HepG2 (cell line): ENCODE data around the gene CPNE8. TPM values are rescaled to one million over a fixed set of nuclear protein-coding genes. Genes with fewer than 3 reads are reported as not detected.

Source experiments
- ATAC-seq: fragments of 200-7000 bp; cut with Tn5 transposase; 3 replicates; pipeline ENCODE4 v1.9.1; 2020; ENCODE audit warnings: mild to moderate bottlenecking, moderate library complexity
- BruUV-seq: library from RNA; stranded (reverse); fragments of 400-500 nt; replicated peaks from 2 replicates; lab custom pipeline; 2021; lab: Mats Ljungman, UMichigan
- CTCF ChIA-PET: fragments of 300-600 bp; formaldehyde crosslinking; extraction: SDS; loops from one replicate; lab custom pipeline; 2021; ENCODE audit warnings: low total read pairs, inconsistent platforms, low intra/inter-chr PET ratio; lab: Yijun Ruan, JAX
- POLR2A ChIA-PET: fragments of 350-600 bp; sonication (Branson Sonifier 250); formaldehyde crosslinking; loops from one replicate; lab custom pipeline; 2020; ENCODE audit warnings: antibody characterized with exemption, inconsistent platforms; lab: Yijun Ruan, JAX
- DNase-seq: peaks from one replicate; pipeline ENCODE4 v3.0.0-alpha.2; 2015; ENCODE audit warnings: low spot score
- FAIRE-seq: peaks from 3 replicates; lab custom pipeline; 2011; peaks lifted over from hg19 to GRCh38; lab: Jason Lieb, UNC
- H2AFZ ChIP-seq: one replicate; pipeline ENCODE4 v1.6.1; 2011; ENCODE audit warnings: low read length, inconsistent platforms
- H3K27ac ChIP-seq: fragments of 300-600 bp; 3 replicates; pipeline ENCODE4 v1.8.0; 2011; ENCODE audit warnings: mixed run types, mild to moderate bottlenecking, mixed read lengths, low read length, inconsistent platforms; ENCODE audit not compliant: insufficient read depth; ENCODE audit errors: extremely low read length
- H3K27me3 ChIP-seq, 2 experiments: fragments of 200-600 bp in 1 of 2; 2 replicates in 1 of 2; 3 replicates in 1 of 2; pipeline versions ENCODE4 v1.6.0 to v1.8.0; 2011; ENCODE audit warnings: low read length in 2 of 2, mild to moderate bottlenecking in 2 of 2, moderate library complexity in 2 of 2, inconsistent platforms in 1 of 2; ENCODE audit not compliant: insufficient read depth in 2 of 2, control insufficient read depth in 1 of 2
- H3K36me3 ChIP-seq, 2 experiments: fragments of 200-600 bp in 1 of 2; replicated peaks in 1 of 2; 2 replicates in 1 of 2; 3 replicates in 1 of 2; pipeline versions ENCODE4 v1.5.1 to v1.8.0; 2011; ENCODE audit warnings: low read length in 2 of 2, inconsistent platforms in 1 of 2; ENCODE audit not compliant: insufficient read depth in 2 of 2, control insufficient read depth in 1 of 2
- H3K4me1 ChIP-seq: 2 replicates; pipeline ENCODE4 v1.5.1; 2012; ENCODE audit warnings: low read length, inconsistent platforms; ENCODE audit not compliant: insufficient read depth
- H3K4me2 ChIP-seq: 2 replicates; pipeline ENCODE4 v1.6.0; 2011; ENCODE audit warnings: low read depth, low read length, inconsistent platforms
- H3K4me3 ChIP-seq, 3 experiments: fragments of 200-600 bp in 1 of 3; sonication (generic), shearing (Covaris generic) in 1 of 3; replicated peaks in 1 of 3; 2 replicates each; pipeline ENCODE4 v1.5.1; 2011 to 2016; ENCODE audit warnings: low read length in 3 of 3, inconsistent platforms in 2 of 3, low read depth in 2 of 3, mild to moderate bottlenecking in 2 of 3, control low read depth in 1 of 3, mixed read lengths in 1 of 3; ENCODE audit not compliant: insufficient read depth in 1 of 3
- H3K79me2 ChIP-seq: one replicate; pipeline ENCODE4 v1.6.1; 2011; ENCODE audit warnings: low read length, inconsistent platforms; ENCODE audit not compliant: insufficient read depth
- H3K9ac ChIP-seq: 2 replicates; pipeline ENCODE4 v1.6.0; 2011; ENCODE audit warnings: mild to moderate bottlenecking, low read depth, low read length, inconsistent platforms; ENCODE audit not compliant: insufficient read depth
- H3K9me3 ChIP-seq: 2 replicates; pipeline ENCODE4 v1.5.1; 2012; ENCODE audit warnings: mild to moderate bottlenecking, low read length
- H4K20me1 ChIP-seq: 2 replicates; pipeline ENCODE4 v1.6.0; 2011; ENCODE audit warnings: inconsistent platforms, mild to moderate bottlenecking, low read length, moderate library complexity; ENCODE audit not compliant: insufficient read depth
- CREB1 ChIP-seq, 2 experiments: fragments of 450-650 bp in 1 of 2; IDR thresholded peaks; 2 replicates each; pipeline ENCODE4 v1.6.1; 2016 to 2017; ENCODE audit warnings: control low read depth in 1 of 2, mild to moderate bottlenecking in 1 of 2, missing compliant biosample characterization in 1 of 2, missing genetic modification characterization in 1 of 2
- GATAD2A ChIP-seq: IDR thresholded peaks from 2 replicates; pipeline ENCODE4 v1.6.1; 2016
- KLF16 ChIP-seq, 2 experiments: sonication (generic) in 1 of 2; formaldehyde crosslinking in 1 of 2; IDR thresholded peaks; 2 replicates each; pipeline versions ENCODE4 v1.6.1 to v1.8.0; 2016 to 2023; ENCODE audit warnings: missing genetic modification reagents in 2 of 2, missing compliant biosample characterization in 1 of 2
- RARG ChIP-seq: sonication (generic); formaldehyde crosslinking; IDR thresholded peaks from 2 replicates; pipeline ENCODE4 v1.4.0; 2020; ENCODE audit warnings: low read depth, mild to moderate bottlenecking, missing genetic modification reagents
- SP5 ChIP-seq: IDR thresholded peaks from 2 replicates; pipeline ENCODE4 v1.6.1; 2016; ENCODE audit warnings: low read depth, borderline replicate concordance
- ZKSCAN8 ChIP-seq: IDR thresholded peaks from 2 replicates; pipeline ENCODE4 v1.6.1; 2016; ENCODE audit warnings: borderline replicate concordance, missing genetic modification reagents, missing compliant biosample characterization
- ZNF367 ChIP-seq: sonication (generic); formaldehyde crosslinking; IDR thresholded peaks from 2 replicates; pipeline ENCODE4 v1.4.0; 2020; ENCODE audit warnings: missing genetic modification reagents, borderline replicate concordance
- ZNF557 ChIP-seq: sonication (generic); formaldehyde crosslinking; IDR thresholded peaks from 2 replicates; pipeline ENCODE4 v1.4.0; 2020; ENCODE audit warnings: missing genetic modification reagents
- ZNF7 ChIP-seq: IDR thresholded peaks from 2 replicates; pipeline ENCODE4 v1.6.1; 2016; ENCODE audit warnings: missing biosample characterization, missing genetic modification reagents
- ZSCAN31 ChIP-seq: sonication (generic); formaldehyde crosslinking; IDR thresholded peaks from 2 replicates; pipeline ENCODE4 v1.5.0; 2020; ENCODE audit warnings: low read depth, mild to moderate bottlenecking, missing genetic modification reagents
- WGBS: methylation state at CpG from one replicate; pipeline ENCODE4 v1.1.6; 2017; ENCODE audit warnings: low lambda C conversion rate; 5-methylcytosine and 5-hydroxymethylcytosine counted together
- in situ Hi-C: cut with HindIII; loops from 2 replicates; pipeline ENCODE4 v1.10.0; 2017; ENCODE audit warnings: low pct_unique_long_range_greater_than_20kb; ENCODE audit not compliant: extremely low pct_ligation_motif_present
- intact Hi-C: fragments of 100-400 bp; cut with micrococcal nuclease; formaldehyde crosslinking; loops from one replicate; pipeline ENCODE4 v1.10.0; 2022; ENCODE audit not compliant: unreplicated experiment
- polyA plus RNA-seq, 8 experiments: library from polyadenylated mRNA; depleted of rRNA in 3 of 8; stranded (reverse) in 7 of 8; unstranded in 1 of 8; fragments of >200 nt; fragmentation: Illumina TruSeq in 4 of 8; extraction: Trizol in 4 of 8; gene quantifications; 2 replicates each; pipeline versions ENCODE4 v1.2.1 to v1.2.3, GENCODE V29; 2011 to 2016; ENCODE audit warnings: low read depth in 4 of 8, missing spikeins in 1 of 8, mixed read lengths in 1 of 8; ENCODE audit not compliant: insufficient read depth in 1 of 8
- total RNA-seq, 5 experiments: library from RNA; depleted of rRNA; stranded (reverse); fragments of >200 nt; fragmentation: Illumina TruSeq; extraction: Trizol; gene quantifications; 2 replicates each; pipeline ENCODE4 v1.2.3, GENCODE V29; 2016; ENCODE audit warnings: low read depth in 1 of 5
- TF ChIP-seq, protein P1 (sequence below): IDR thresholded peaks from 2 replicates; pipeline ENCODE4 v1.6.1; 2016; ENCODE audit warnings: low read depth
- TF ChIP-seq, protein P2 (sequence below): sonication (generic); formaldehyde crosslinking; IDR thresholded peaks from 2 replicates; pipeline ENCODE4 v1.5.1; 2020; ENCODE audit warnings: mild to moderate bottlenecking, missing genetic modification reagents
- TF ChIP-seq, protein P3 (sequence below): sonication (generic); formaldehyde crosslinking; conservative IDR thresholded peaks from 2 replicates; pipeline ENCODE4 v1.4.0; 2020; ENCODE audit warnings: missing genetic modification reagents
- TF ChIP-seq, protein P4 (sequence below): sonication (generic); formaldehyde crosslinking; IDR thresholded peaks from 2 replicates; pipeline ENCODE4 v1.8.1; 2023; ENCODE audit warnings: mild to moderate bottlenecking, moderate library complexity, missing genetic modification reagents

CPNE8 gene
- total and polyA plus RNA-seq, 2 of the 13 experiments (the other 11 are each of a cell fraction or from before 2014, with no cell fraction given): 2.4 to 2.7 TPM

DNA sequence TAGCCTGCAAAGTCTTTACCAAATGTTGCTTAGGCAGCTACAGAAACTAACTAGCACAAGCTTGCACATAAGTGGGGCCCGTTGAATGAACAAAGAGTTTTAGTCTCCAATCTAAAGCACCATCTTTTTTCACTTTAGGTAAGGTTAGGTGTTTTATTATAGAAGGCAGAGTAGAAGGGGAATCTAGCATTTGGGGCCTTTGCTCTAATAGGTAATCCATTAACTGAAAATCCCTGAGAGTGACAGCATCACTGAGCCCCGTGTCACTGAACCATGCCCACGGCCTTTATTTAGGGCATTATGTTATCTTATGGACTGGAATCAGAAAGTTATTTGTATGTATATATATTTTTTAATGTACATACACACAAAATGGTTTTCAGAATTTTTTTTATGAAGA, 25.1 kb downstream of the CPNE8 start (continued):
- TF ChIP-seq, protein P1, sequence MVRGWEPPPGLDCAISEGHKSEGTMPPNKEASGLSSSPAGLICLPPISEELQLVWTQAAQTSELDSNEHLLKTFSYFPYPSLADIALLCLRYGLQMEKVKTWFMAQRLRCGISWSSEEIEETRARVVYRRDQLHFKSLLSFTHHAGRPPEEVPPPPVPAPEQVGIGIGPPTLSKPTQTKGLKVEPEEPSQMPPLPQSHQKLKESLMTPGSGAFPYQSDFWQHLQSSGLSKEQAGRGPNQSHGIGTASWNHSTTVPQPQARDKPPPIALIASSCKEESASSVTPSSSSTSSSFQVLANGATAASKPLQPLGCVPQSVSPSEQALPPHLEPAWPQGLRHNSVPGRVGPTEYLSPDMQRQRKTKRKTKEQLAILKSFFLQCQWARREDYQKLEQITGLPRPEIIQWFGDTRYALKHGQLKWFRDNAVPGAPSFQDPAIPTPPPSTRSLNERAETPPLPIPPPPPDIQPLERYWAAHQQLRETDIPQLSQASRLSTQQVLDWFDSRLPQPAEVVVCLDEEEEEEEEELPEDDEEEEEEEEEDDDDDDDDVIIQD: no peak
- TF ChIP-seq, protein P2, sequence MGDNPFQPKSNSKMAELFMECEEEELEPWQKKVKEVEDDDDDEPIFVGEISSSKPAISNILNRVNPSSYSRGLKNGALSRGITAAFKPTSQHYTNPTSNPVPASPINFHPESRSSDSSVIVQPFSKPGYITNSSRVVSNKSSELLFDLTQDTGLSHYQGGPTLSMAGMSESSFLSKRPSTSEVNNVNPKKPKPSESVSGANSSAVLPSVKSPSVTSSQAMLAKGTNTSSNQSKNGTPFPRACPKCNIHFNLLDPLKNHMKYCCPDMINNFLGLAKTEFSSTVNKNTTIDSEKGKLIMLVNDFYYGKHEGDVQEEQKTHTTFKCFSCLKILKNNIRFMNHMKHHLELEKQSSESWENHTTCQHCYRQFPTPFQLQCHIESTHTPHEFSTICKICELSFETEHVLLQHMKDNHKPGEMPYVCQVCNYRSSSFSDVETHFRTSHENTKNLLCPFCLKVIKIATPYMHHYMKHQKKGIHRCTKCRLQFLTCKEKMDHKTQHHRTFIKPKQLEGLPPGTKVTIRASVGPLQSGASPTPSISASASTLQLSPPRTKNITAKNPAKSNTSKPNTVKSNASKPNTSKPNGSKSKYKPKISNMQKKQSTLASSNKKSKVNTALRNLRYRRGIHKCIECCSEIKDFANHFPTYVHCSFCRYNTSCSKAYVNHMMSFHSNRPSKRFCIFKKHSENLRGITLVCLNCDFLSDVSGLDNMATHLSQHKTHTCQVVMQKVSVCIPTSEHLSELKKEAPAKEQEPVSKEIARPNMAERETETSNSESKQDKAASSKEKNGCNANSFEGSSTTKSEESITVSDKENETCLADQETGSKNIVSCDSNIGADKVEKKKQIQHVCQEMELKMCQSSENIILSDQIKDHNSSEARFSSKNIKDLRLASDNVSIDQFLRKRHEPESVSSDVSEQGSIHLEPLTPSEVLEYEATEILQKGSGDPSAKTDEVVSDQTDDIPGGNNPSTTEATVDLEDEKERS (CRISPR knock-in tag): no peak
- TF ChIP-seq, all 625 proteins: peak for 0

DNA sequence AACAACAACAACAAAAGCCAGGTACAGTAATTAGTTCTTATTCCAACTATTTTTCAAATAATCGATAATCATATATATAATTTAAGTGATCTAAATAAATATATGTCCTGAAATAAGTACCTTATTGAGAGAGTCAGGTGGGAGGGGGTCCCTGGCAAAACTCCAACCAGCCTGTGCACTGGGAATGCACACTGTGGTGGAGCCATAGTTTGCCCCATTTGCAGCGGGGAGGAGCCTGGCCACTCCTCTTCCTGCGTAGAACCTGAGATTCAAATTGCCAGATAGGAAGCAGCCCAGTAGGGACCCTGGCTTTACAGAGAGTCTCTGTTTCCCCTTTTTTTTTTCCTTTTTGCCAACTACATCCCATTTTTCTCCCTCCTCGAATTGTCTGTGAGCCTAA, 26.4 kb downstream of the CPNE8 start:
- H3K27ac ChIP-seq: no peak overlapping the region
- no peaks in the 10 kb centered on the region for H3K9me3 ChIP-seq
- no peak overlapping the region for H2AFZ ChIP-seq
- ChIA-PET CTCF (no interaction called here), POLR2A (no interaction called here)
- intact Hi-C loops (no loop called here), in situ Hi-C loops (no loop called here)
- H3K27me3 ChIP-seq: no peaks in the 10 kb centered on the region
- no peaks in the 10 kb centered on the region for H4K20me1 ChIP-seq
- no peaks in the 10 kb centered on the region for H3K4me1 ChIP-seq
- no peak overlapping the region for H3K4me2 ChIP-seq
- BruUV-seq: no TSS peak
- no peak for DNase-seq
- no peak for TF ChIP-seq KLF16 (CRISPR knock-in tag; IDR thresholded peaks at IDR 0.05)
- no peak for TF ChIP-seq GATAD2A
- TF ChIP-seq RARG (CRISPR knock-in tag): no peak
- TF ChIP-seq CREB1 (IDR thresholded peaks at IDR 0.05): no peak
- TF ChIP-seq CREB1 (CRISPR knock-in tag; IDR thresholded peaks at IDR 0.05): no peak
- TF ChIP-seq ZKSCAN8 (CRISPR knock-in tag): no peak
- TF ChIP-seq ZNF7: no peak
- no peak for TF ChIP-seq ZSCAN31 (CRISPR knock-in tag)
- no peak for TF ChIP-seq ZNF367 (CRISPR knock-in tag)
- TF ChIP-seq, protein P3, sequence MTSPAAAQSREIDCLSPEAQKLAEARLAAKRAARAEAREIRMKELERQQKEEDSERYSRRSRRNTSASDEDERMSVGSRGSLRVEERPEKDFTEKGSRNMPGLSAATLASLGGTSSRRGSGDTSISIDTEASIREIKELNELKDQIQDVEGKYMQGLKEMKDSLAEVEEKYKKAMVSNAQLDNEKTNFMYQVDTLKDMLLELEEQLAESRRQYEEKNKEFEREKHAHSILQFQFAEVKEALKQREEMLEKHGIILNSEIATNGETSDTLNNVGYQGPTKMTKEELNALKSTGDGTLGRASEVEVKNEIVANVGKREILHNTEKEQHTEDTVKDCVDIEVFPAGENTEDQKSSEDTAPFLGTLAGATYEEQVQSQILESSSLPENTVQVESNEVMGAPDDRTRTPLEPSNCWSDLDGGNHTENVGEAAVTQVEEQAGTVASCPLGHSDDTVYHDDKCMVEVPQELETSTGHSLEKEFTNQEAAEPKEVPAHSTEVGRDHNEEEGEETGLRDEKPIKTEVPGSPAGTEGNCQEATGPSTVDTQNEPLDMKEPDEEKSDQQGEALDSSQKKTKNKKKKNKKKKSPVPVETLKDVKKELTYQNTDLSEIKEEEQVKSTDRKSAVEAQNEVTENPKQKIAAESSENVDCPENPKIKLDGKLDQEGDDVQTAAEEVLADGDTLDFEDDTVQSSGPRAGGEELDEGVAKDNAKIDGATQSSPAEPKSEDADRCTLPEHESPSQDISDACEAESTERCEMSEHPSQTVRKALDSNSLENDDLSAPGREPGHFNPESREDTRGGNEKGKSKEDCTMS (CRISPR knock-in tag): no peak
- TF ChIP-seq ZNF557 (CRISPR knock-in tag): no peak
- no peak for TF ChIP-seq SP5 (CRISPR knock-in tag)
- TF ChIP-seq, protein P4, sequence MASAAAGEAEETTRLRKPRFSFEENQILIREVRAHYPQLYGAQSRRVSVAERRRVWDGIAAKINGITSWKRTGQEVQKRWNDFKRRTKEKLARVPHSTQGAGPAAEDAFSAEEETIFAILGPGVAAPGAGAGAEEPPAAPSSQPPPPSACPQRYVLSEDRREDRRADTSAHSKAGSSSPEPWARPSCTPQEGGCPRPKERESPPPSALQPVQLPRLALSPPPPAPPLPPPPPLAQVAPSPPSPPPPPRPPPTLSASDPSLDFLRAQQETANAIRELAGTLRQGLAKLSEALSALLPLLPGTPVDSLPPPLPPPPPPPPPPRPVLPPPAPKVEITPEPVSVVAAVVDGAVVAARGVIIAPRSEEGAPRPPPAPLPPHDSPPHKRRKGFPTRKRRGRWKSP: no peak
- no peak overlapping the region for H3K9ac ChIP-seq
- WGBS: 77% methylated on average over 4 of the region's 4 CpGs
- ATAC-seq: no peak
- no peak overlapping the region for H3K4me3 ChIP-seq
- FAIRE-seq: no peak
- H3K36me3 ChIP-seq: no peaks in the 10 kb centered on the region
- H3K79me2 ChIP-seq: no peaks in the 10 kb centered on the region
